ENCODE measurements around the gene ZNF613.
"Not testable (repeated sequence)": the region's sequence is repeated elsewhere in the genome, so short reads cannot be mapped to it uniquely, and the experiment has no call there.

Gene ZNF613

DNA sequence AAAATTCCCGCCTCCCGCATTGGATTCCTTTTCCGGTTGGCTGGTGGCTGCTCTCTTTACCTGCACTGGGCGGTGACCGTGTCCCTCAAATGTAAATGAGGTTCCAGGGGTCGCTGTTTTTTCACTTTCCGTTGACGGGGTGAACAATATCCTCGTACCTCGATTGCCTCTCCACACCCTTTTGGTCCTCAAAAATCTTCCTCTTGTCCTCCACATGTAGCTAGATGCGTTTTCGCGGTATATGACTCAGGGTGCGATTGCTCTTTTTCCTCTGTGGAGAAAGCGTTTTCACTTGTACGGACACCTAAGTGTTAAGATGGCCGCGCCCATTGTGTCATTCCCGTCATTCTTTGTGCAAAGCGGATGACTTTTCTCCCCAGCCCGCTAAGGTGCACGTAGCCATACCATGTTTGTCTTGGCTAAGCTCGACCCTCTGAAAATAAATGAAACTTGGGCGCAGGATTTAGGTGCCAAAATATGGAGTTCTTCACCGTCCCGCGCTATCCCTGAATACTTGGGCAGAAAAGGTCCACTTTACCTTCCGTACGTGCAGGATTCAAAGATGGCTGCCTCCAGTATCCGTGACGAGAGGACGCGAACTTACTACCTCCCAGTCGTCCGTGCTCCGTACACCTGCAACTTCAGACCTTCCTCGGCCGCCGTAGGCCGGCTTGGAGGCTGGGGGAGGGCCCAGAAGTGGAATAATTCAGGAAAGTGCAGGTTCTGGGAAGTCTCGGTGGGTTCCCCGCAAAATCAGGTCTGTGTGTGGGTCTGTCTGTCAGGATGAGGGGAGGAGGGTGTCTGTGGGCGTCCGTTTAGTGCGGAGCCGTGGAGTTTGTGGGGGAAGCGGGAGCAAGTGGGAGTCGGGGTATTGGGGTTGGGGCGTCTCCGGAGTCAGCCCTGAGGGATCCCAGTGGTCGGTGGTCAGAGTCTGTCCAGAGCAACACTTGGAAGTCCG lies at the start of gene ZNF613:
TSS of gene ZNF613 (plus strand) at position 689 of the 958 bp plus-strand sequence. CDS start 8,749 bp downstream, outside the sequence.
- H3K36me3 ChIP-seq (ENCODE audit: insufficient read depth, low read length): peaks cover 23% of the 10 kb centered on the region
- peaks cover 4% of the 10 kb centered on the region for H3K4me1 ChIP-seq (ENCODE audit: insufficient read depth, low read length)
- peaks cover 20% of the 10 kb centered on the region for H3K9me3 ChIP-seq (ENCODE audit: low read length)
- peak within 1 kb of the TSS; percentile 84 for H2AFZ ChIP-seq (ENCODE audit: low read depth, low read length)
- peak within 1 kb of the TSS; percentile 75 for H3K4me3 ChIP-seq (ENCODE audit: low read length)
- H3K27me3 ChIP-seq (ENCODE audit: insufficient read depth, low read length): no peaks in the 10 kb centered on the region

DNA sequence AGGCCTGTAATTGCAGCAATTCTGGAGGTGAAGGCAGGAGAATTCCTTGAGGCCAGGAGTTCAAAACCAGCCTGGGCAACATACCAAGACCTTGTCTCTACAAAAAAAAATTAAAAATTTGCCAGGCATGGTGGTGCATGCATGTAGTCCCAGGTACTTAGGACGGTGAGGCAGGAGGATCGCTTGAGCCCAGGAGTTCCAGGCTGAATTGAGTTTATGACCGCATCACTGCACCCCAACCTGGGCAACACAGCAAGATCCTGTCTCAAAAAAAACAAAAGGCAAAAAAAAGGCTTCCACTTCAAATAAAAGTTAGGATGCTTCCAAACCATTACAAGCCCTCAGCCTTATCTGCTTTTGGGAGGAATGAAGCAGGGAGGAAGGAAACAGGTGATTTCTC lies 44.8 kb upstream of the ZNF613 start:
- Histone ChIP-seq H3K27me3 (ENCODE audit: insufficient read depth, low read length) (no peaks in the 10 kb centered on the region), H3K36me3 (ENCODE audit: insufficient read depth, low read length) (peaks cover 22% of the 10 kb centered on the region), H3K9me3 (ENCODE audit: low read length) (peaks cover 34% of the 10 kb centered on the region)

DNA sequence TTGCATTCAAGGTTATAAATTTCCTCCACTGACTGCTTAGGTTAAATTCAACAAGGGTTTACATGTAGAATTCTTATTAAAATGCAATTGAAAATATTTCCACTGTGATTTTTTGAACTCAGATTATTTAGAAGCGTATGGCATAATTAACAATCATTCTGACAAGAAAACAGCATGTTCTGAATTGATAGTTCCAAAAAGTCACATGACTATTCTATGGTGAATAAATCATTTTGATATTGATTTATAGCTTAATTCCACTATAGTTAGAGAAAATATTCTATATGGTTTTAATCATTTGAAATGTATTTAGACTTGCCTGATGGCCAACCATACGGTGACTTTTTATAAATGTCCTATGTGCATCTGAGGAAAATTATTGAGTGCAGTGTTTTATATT lies 42.6 kb upstream of the ZNF613 start:
- Histone ChIP-seq H3K4me3 (ENCODE audit: low read length) (no peak overlapping the region), H3K27me3 (ENCODE audit: insufficient read depth, low read length) (no peaks in the 10 kb centered on the region), H3K36me3 (ENCODE audit: insufficient read depth, low read length) (peaks cover 20% of the 10 kb centered on the region), H3K9me3 (ENCODE audit: low read length) (peaks cover 31% of the 10 kb centered on the region), H2AFZ (ENCODE audit: low read depth, low read length) (no peak overlapping the region), H3K4me1 (ENCODE audit: insufficient read depth, low read length) (peaks cover 3% of the 10 kb centered on the region)

More for the DNA sequence above, 44.8 kb upstream of the ZNF613 start:
- Histone ChIP-seq H3K4me3 (ENCODE audit: low read length) (no peak overlapping the region), H2AFZ (ENCODE audit: low read depth, low read length) (no peak overlapping the region), H3K4me1 (ENCODE audit: insufficient read depth, low read length) (peaks cover 3% of the 10 kb centered on the region)

DNA sequence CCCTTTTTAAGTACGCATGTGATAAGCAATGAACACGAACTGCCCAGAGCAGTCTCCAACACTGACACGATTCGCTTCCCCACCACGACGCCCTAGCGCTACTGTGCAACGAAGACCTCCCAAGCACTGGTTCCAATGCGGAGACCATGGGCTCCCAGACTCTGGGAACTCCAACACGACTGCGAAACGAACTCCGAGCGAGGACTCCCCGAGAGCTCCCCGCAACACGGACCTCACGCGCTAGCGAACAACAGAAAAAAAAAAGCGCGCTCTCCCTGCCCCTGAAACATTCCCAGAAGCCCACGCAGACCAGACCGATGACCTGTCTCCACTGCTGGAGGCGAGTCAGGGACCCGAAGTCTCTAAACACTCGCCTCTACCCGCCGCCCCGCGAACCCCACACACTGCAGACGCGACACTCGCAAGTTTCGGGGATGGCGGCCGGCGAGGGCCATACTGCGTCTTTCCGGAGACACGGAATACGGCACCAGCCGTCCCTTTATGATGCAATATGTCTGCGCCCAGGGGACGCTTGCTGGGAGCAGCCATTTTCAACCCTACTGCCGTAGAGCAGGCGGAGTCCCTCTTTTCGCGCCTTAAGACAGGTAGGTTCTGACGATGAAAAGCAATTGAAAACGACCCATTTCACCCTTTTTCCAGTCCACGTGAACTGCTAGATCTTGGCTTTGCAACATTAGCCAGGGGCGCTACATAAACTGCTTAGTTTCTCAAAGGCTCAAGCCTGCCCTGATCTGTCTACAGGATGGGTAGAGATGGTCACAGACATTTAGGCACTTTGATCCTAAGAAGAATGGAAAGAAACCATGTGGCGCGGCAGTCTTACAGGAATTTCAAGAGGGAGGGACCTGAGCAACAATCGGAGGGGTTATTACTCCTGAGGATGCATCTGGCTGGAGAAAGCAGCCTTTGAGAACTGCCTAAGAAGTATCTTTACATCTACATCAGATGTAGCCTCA lies 39.5 kb upstream of the ZNF613 start, which contains the start of gene ZNF577:
TSS of gene ZNF577 (minus strand) at position 430 of the 977 bp plus-strand sequence. CDS start 7,569 bp downstream, outside the sequence.
- H3K9me3 ChIP-seq (ENCODE audit: low read length): peaks cover 27% of the 10 kb centered on the region
- no peaks in the 10 kb centered on the region for H3K27me3 ChIP-seq (ENCODE audit: insufficient read depth, low read length)
- peaks cover 32% of the 10 kb centered on the region for H3K36me3 ChIP-seq (ENCODE audit: insufficient read depth, low read length)
- H3K4me3 ChIP-seq (ENCODE audit: low read length): peak within 1 kb of the TSS; percentile 73
- peak within 1 kb of the TSS; percentile 54 for H2AFZ ChIP-seq (ENCODE audit: low read depth, low read length)
- peaks cover 3% of the 10 kb centered on the region for H3K4me1 ChIP-seq (ENCODE audit: insufficient read depth, low read length)

DNA sequence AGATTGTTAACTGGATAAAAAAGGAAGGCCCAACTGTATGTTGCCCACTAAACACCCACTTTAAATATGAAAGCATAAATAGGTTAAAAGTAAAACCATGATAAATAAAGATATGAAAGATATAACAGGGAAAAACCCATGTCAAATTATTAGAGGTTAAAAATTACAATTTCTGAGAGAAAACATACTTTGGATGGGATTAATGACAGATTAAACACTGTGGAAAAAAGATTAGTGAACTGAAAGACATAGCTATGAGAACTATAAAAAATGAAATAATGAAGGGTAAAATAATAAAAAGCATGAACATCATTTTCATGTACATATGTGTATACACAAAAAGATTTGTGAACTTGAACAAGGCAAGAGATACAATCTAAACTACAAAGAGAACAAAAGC lies 37.3 kb upstream of the ZNF613 start:
- Histone ChIP-seq H3K4me1 (ENCODE audit: insufficient read depth, low read length) (peaks cover 3% of the 10 kb centered on the region), H3K4me3 (ENCODE audit: low read length) (no peak overlapping the region), H3K27me3 (ENCODE audit: insufficient read depth, low read length) (no peaks in the 10 kb centered on the region), H3K36me3 (ENCODE audit: insufficient read depth, low read length) (peaks cover 53% of the 10 kb centered on the region), H2AFZ (ENCODE audit: low read depth, low read length) (no peak overlapping the region), H3K9me3 (ENCODE audit: low read length) (peaks cover 44% of the 10 kb centered on the region)

DNA sequence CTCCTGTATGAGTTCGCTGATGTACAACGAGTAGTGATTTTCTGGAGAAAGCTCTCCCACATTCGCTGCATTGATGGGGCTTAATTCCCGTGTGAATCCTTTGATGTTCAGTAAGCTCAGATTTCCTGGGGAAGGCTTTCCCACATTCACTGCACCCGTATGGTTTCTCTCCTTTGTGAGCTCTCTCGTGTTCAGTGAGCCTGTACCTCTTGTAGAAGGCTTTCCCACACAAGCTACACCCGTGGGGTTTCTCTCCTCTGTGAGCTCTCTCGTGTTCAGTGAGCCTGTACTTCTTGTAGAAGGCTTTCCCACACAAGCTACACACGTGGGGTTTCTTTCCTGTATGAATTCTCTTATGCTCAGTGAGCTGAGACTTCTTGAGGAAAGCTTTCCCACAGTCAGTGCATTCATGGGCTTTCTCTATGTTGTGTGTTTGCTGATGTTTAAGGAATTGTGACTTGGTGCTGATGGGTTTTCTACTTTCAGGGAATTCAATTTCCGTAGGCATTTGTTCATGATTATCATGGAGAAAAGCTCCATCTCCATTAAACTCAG lies 36.0 kb upstream of the ZNF613 start:
- Histone ChIP-seq H3K36me3 (ENCODE audit: insufficient read depth, low read length) (peaks cover 65% of the 10 kb centered on the region), H3K4me1 (ENCODE audit: insufficient read depth, low read length) (peaks cover 3% of the 10 kb centered on the region), H3K27me3 (ENCODE audit: insufficient read depth, low read length) (no peaks in the 10 kb centered on the region), H3K4me3 (ENCODE audit: low read length) (no peak overlapping the region), H3K9me3 (ENCODE audit: low read length) (peaks cover 52% of the 10 kb centered on the region), H2AFZ (ENCODE audit: low read depth, low read length) (no peak overlapping the region)

DNA sequence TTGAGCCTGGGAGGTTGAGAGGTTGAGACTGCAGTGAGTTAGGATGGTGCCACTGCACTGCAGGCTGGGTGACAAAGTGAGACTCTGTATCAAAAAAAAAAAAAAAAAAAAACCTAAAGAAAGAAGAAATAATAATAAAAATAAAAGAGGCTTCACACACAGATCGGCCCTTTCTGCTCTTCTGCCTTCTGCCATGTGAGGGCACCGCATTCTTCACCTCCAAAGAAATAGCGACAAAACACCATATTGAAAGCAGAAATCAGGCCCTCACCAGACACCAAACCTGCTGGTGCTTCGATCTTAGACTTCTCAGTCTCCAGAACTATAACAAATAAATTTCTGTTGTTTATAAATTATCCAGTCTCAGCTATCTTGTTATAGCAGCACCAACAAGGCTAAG lies 25.4 kb upstream of the ZNF613 start:
- Histone ChIP-seq H3K9me3 (ENCODE audit: low read length) (peaks cover 58% of the 10 kb centered on the region), H3K4me3 (ENCODE audit: low read length) (no peak overlapping the region), H3K27me3 (ENCODE audit: insufficient read depth, low read length) (no peaks in the 10 kb centered on the region), H3K4me1 (ENCODE audit: insufficient read depth, low read length) (peaks cover 9% of the 10 kb centered on the region), H3K36me3 (ENCODE audit: insufficient read depth, low read length) (peaks cover 55% of the 10 kb centered on the region), H2AFZ (ENCODE audit: low read depth, low read length) (no peak overlapping the region)

DNA sequence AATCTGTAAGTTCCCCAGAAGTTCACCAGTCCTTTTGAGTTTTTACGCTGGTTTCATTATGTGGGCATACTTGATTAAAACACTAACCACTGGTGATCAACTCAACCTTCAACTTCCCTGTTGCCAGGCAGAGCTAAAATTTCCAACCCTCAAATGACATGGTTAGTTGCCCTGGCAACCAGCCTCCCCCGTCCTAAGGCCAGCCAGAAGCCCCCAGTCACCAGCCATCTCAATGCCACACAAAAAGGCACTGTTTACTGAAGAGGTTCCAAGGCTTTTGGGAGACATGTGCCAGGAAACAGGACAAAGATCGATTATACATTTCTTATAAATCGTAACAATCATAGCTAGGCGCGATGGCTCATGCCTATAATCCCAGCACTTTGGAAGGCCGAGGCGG lies 24.1 kb upstream of the ZNF613 start:
- Histone ChIP-seq H2AFZ (ENCODE audit: low read depth, low read length) (no peak overlapping the region), H3K9me3 (ENCODE audit: low read length) (peaks cover 50% of the 10 kb centered on the region), H3K4me3 (ENCODE audit: low read length) (peak overlapping the region; percentile 81)

DNA sequence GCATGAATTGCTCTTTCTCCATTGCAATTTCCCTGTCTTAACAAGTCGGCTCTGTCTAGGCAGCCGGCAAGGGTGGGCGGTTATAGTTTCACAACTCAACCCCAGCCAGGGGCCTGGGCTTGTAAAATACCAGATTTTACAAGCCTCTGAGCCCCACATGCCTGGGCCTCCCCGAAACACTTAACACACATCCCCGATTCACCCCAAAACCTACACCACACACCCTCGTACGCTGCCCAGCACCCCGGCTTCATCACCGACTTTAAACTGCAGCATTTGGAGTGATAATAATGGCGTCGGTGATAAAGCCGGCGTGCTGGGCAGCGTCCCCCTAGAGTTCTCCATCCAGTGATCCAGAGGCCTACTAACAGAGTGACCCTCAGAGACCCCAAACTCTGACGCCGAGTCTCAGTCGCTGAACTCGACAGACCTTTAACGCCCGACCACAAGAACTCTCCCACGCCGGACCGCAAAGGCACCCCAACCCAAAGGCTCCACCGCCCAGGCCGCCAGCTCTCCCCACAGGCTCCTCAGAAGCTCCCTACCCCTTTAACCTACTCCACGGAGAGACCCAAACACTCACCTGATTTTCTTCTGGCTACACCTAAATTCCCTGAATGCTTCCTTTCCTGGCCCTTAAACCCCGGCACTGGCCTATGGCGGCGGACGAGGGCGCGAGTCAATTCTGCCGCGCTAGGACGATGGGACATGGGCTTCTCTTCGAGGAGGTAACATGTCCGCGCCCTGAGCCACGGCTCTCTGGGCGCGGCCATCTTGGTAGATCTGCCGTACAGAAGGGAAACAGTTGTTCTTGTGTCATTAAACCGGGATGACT lies 22.7 kb upstream of the ZNF613 start, which contains the start of gene ZNF649:
TSS of gene ZNF649 (minus strand) at position 687 of the 835 bp plus-strand sequence. CDS start 4,910 bp downstream, outside the sequence.
- peaks cover 40% of the 10 kb centered on the region for H3K9me3 ChIP-seq (ENCODE audit: low read length)
- H2AFZ ChIP-seq (ENCODE audit: low read depth, low read length): peak within 1 kb of the TSS; percentile 64
- H3K4me3 ChIP-seq (ENCODE audit: low read length): peak within 1 kb of the TSS; percentile 81
- peaks cover 28% of the 10 kb centered on the region for H3K36me3 ChIP-seq (ENCODE audit: insufficient read depth, low read length)
- no peaks in the 10 kb centered on the region for H3K27me3 ChIP-seq (ENCODE audit: insufficient read depth, low read length)
- peaks cover 9% of the 10 kb centered on the region for H3K4me1 ChIP-seq (ENCODE audit: insufficient read depth, low read length)

More for the DNA sequence above, 24.1 kb upstream of the ZNF613 start:
- Histone ChIP-seq H3K27me3 (ENCODE audit: insufficient read depth, low read length) (no peaks in the 10 kb centered on the region), H3K36me3 (ENCODE audit: insufficient read depth, low read length) (peaks cover 42% of the 10 kb centered on the region), H3K4me1 (ENCODE audit: insufficient read depth, low read length) (peaks cover 9% of the 10 kb centered on the region)

DNA sequence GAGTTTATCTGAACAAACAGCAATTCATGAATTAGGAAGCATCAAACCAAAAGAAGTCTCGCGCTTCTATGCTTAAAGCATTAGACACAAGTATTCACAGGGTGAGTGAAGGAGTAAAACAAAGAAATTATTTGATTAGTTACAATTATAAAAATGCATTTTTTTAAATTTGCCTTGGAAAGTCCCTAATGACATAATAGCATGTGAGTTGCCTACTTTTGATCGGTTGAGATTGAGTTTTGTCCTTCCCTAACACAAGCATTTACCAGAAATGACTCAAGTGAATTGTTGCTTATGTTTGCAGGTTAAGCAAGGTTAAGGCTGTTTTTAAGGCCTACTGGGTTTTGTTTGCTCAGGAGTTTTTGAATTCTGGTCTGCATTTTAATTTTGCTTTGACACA lies 22.1 kb upstream of the ZNF613 start:
- Histone ChIP-seq H3K4me1 (ENCODE audit: insufficient read depth, low read length) (peaks cover 9% of the 10 kb centered on the region), H2AFZ (ENCODE audit: low read depth, low read length) (peak overlapping the region; percentile 64), H3K9me3 (ENCODE audit: low read length) (peaks cover 34% of the 10 kb centered on the region), H3K36me3 (ENCODE audit: insufficient read depth, low read length) (peaks cover 22% of the 10 kb centered on the region), H3K27me3 (ENCODE audit: insufficient read depth, low read length) (no peaks in the 10 kb centered on the region), H3K4me3 (ENCODE audit: low read length) (peak overlapping the region; percentile 81)

DNA sequence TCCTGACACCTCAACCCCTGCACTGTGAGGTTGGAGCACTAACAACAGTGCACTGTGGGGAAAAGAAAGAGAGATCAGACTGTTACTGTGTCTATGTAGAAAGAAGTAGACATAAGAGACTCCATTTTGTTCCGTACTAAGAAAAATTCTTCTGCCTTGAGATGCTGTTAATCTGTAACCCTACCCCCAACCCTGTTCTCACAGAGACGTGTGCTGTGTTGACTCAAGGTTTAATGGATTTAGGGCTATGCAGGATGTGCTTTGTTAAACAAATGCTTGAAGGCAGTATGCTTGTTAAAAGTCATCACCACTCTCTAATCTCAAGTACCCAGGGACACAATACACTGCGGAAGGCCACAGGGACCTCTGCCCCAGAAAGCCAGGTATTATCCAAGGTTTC lies 21.6 kb upstream of the ZNF613 start:
- not testable (repeated sequence) for H3K4me3 ChIP-seq (ENCODE audit: low read length); H3K4me1 ChIP-seq (ENCODE audit: insufficient read depth, low read length); H3K27me3 ChIP-seq (ENCODE audit: insufficient read depth, low read length)
- H2AFZ ChIP-seq (ENCODE audit: low read depth, low read length): peak overlapping the region; percentile 64
- H3K36me3 ChIP-seq (ENCODE audit: insufficient read depth, low read length): peaks cover 17% of the 10 kb centered on the region
- H3K9me3 ChIP-seq (ENCODE audit: low read length): peaks cover 29% of the 10 kb centered on the region

DNA sequence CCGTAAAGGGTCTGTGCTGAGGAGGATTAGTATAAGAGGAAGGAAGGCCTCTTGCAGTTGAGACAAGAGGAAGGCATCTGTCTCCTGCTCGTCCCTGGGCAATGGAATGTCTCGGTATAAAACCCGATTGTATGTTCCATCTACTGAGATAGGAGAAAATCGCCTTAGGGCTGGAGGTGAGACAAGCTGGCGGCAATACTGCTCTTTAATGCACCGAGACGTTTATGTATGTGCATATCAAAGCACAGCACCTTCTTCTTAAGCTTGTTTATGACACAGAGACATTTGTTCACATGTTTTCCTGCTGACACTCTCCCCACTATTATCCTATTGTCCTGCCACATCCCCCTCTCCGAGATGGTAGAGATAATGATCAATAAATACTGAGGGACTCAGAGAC lies 21.2 kb upstream of the ZNF613 start:
- H3K27me3 ChIP-seq (ENCODE audit: insufficient read depth, low read length); H3K4me3 ChIP-seq (ENCODE audit: low read length); H2AFZ ChIP-seq (ENCODE audit: low read depth, low read length); H3K4me1 ChIP-seq (ENCODE audit: insufficient read depth, low read length): not testable (repeated sequence)
- Histone ChIP-seq H3K36me3 (ENCODE audit: insufficient read depth, low read length) (peaks cover 13% of the 10 kb centered on the region), H3K9me3 (ENCODE audit: low read length) (peaks cover 25% of the 10 kb centered on the region)

All from neuron (in vitro differentiated cells).